Retinal pigment epithelial cell (primary cell): ENCODE data around the gene TUFT1.
"Not testable (repeated sequence)": the region's sequence is repeated elsewhere in the genome, so short reads cannot be mapped to it uniquely, and the experiment has no call there.

Source experiments
- DNase-seq: peaks from one replicate; pipeline ENCODE4 v3.0.0-alpha.2; 2010; ENCODE audit warnings: low read depth
- H3K4me3 ChIP-seq: 2 replicates; pipeline ENCODE4 v1.5.1; 2011; ENCODE audit warnings: mild to moderate bottlenecking, low read length, control low read depth, moderate library complexity
- CTCF ChIP-seq: conservative IDR thresholded peaks from 2 replicates; pipeline ENCODE4 v1.5.1; 2011; ENCODE audit warnings: low read depth, low read length, control low read depth, inconsistent platforms

TUFT1 gene

DNA sequence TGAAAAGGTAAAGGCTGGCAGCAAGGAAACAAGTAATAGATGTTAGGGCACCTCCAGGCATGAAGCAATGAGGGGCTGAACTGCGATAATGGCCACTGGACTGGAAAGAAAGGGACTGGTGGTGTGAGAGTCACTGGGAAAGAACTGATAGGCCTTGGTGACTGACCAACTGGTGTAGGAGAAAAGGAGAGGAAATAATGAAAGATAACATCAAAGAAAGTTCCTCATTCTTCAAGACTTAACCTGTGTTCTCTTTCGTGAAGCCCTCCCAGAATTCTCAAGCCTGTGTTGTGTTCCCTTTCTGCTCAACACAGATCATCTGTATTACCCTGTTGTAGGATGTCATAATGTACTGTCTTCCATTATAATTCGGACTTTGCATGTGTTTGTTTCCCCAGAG is 50.9 kb downstream of the TUFT1 start:
- no peak for TF ChIP-seq CTCF
- H3K4me3 ChIP-seq, result no peak overlapping the region
- no peak for DNase-seq

DNA sequence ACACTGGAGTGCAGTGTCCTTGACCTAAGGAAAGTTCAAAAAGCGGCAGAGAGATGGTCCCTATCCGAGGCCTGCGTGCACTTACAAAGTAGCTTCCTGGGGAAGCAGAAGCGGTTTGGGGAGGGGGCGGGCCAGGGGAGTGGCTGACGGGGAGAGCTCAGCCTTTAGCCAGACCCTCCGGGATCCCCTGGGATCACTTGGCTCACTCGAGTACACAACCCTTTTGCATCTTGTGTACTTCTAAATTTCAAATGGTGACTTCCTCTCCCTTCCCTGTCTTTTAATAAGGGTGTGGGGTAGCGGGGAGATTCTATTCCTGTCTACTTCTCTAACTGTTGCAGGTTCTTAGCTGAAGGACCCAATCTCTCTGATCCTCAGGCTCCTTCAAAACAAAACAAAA is 53.6 kb downstream of the TUFT1 start:
- no peak for TF ChIP-seq CTCF
- H3K4me3 ChIP-seq, result no peak overlapping the region
- DNase-seq, result no peak

- peak; percentile 92 for TF ChIP-seq CTCF
- H3K4me3 ChIP-seq, result no peak overlapping the region
- no peak for DNase-seq
Measured at GRCh38 chr1:151594143-151594625, 54.1 kb downstream of the TUFT1 start.

DNA sequence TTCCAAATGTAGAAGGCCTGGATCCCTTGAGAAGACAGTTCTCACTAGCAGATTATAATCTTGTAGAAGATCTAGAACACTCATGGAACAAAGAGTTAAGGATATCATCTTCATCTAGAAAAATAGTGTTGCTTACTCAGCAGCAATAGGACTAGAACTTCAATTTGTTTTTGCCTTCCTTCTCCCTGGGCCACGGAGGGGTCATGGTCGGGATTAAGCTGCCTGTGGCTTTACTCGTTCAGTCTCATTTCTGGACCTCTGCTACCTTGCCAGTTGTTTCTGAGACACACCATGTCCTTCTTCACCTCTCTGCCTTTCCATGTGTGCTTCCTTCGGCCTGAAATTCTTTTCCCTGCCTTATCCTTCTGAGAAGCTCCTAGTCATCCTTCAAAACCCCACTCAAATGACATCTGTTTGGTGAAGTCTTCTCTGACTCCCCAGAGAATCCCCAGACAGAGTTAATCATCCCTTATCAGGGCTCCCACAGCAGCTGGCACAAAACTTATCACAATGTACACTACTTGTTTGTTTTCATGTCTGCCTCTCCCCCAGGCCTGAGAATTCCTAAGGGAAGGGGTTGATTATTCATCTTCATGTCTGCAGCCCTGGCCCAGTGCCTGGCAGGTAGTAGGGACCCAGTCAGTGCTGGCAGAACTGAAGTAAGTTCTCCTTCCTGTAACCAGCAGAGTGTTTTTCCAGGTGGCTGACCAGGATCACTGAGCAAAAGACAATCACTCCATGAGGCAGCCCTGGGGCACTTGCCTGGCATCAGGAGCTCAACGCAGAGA is 56.3 kb downstream of the TUFT1 start:
- no peak for DNase-seq
- H3K4me3 ChIP-seq, result no peak overlapping the region
- TF ChIP-seq CTCF, result no peak

GRCh38 chr1:151602550-151602949 is 62.4 kb downstream of the TUFT1 start:
- not testable (repeated sequence) for H3K4me3 ChIP-seq, DNase-seq

- TF ChIP-seq CTCF, result no peak
- no peak for DNase-seq
- no peak overlapping the region for H3K4me3 ChIP-seq
Measured at GRCh38 chr1:151604291-151604690, 64.2 kb downstream of the TUFT1 start.

GRCh38 chr1:151606384-151606783 is 66.3 kb downstream of the TUFT1 start:
- DNase-seq, result no peak
- H3K4me3 ChIP-seq, result no peak overlapping the region
- no peak for TF ChIP-seq CTCF
